MCF 10A (cell line): ENCODE data around the gene PSD2. TPM values are rescaled to one million over a fixed set of nuclear protein-coding genes. Genes with fewer than 3 reads are reported as not detected.

Experiments used
- BruUV-seq: library from RNA; stranded (reverse); fragments of 400-500 nt; replicated peaks from 2 replicates; lab custom pipeline; 2021; lab: Mats Ljungman, UMichigan
- CTCF ChIA-PET: fragments of 300-600 bp; sonication (Branson Sonifier 250); formaldehyde crosslinking; extraction: SDS; loops from one replicate; lab custom pipeline; 2021; ENCODE audit warnings: antibody characterized with exemption, inconsistent platforms; lab: Yijun Ruan, JAX
- POLR2A ChIA-PET: fragments of 300-600, 350-650 bp; sonication (Branson Sonifier 250); formaldehyde crosslinking; extraction: SDS; loops from one replicate; lab custom pipeline; 2020; ENCODE audit warnings: antibody characterized with exemption, inconsistent platforms; lab: Yijun Ruan, JAX
- DNase-seq: peaks from one replicate; pipeline ENCODE4 v3.0.0-alpha.2; 2018; ENCODE audit not compliant: unreplicated experiment
- H3K27ac Mint-ChIP-seq: one replicate; pipeline ENCODE4 v1.8.0; 2022; ENCODE audit warnings: mild to moderate bottlenecking, low read depth, mixed read lengths; ENCODE audit not compliant: unreplicated experiment
- H3K27me3 Mint-ChIP-seq: one replicate; pipeline ENCODE4 v1.8.0; 2022; ENCODE audit warnings: mixed read lengths; ENCODE audit not compliant: insufficient read depth, unreplicated experiment
- H3K36me3 Mint-ChIP-seq: one replicate; pipeline ENCODE4 v1.8.0; 2022; ENCODE audit warnings: mild to moderate bottlenecking, moderate library complexity, mixed read lengths; ENCODE audit not compliant: insufficient read depth, unreplicated experiment
- H3K4me1 Mint-ChIP-seq: one replicate; pipeline ENCODE4 v1.8.0; 2022; ENCODE audit warnings: mixed read lengths; ENCODE audit not compliant: insufficient read depth, unreplicated experiment
- H3K4me3 Mint-ChIP-seq: one replicate; pipeline ENCODE4 v1.8.0; 2022; ENCODE audit warnings: mild to moderate bottlenecking, moderate library complexity, mixed read lengths; ENCODE audit not compliant: unreplicated experiment
- H3K9me3 Mint-ChIP-seq: one replicate; pipeline ENCODE4 v1.8.0; 2022; ENCODE audit warnings: mixed read lengths; ENCODE audit not compliant: unreplicated experiment
- intact Hi-C: fragments of 100-400 bp; cut with micrococcal nuclease; formaldehyde crosslinking; loops from 2 replicates; pipeline ENCODE4 v1.14.1; 2022
- total RNA-seq: library from RNA; stranded (reverse); gene quantifications from 2 replicates; pipeline ENCODE4 v1.2.3, GENCODE V29; 2022
- TF ChIP-seq, protein P1 (sequence below): fragments of 200-600 bp; IDR thresholded peaks from one replicate; pipeline ENCODE4 v1.8.0; 2022; ENCODE audit warnings: antibody characterized with exemption, mild to moderate bottlenecking; ENCODE audit not compliant: unreplicated experiment

PSD2 gene
- total RNA-seq, 1 experiment from 2014 or later = not detected

DNA sequence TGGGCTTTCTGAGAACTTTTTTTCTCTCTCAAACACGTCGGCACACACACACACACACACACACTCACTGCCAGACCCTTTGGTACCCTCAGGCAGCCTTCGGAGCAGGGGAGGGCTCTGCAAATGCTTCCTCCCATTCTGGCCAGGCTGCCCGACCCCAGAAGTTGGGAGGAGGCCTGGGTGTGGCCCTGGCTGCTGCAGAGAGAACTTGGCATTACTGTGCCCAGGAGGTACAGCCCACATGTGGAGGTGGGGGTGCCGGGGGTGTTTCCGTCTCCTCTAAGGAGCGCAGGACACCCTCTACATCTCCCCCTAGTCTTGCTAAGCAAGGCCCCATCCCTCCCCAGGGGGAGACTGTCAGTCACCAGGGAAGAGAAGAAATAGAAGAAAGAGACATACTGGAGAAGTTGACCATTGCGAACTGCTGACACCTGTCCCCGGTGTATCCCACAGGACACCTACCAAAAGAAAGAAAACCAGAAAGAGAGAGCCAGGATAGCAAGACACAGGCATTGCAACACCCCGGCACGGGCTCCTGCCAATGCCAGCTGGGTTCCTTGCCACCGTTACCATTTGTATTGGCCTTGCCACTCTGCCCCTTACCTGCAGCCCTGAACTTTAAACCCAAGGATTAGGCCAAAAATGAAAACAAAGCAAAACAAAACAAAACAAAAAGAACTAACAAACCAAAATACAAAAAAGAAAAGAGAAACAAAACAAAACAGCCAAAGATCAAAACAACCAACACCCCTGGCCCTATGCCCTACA is 69.3 kb downstream of the PSD2 start:
- BruUV-seq = no TSS peak
- TF ChIP-seq, protein P1, sequence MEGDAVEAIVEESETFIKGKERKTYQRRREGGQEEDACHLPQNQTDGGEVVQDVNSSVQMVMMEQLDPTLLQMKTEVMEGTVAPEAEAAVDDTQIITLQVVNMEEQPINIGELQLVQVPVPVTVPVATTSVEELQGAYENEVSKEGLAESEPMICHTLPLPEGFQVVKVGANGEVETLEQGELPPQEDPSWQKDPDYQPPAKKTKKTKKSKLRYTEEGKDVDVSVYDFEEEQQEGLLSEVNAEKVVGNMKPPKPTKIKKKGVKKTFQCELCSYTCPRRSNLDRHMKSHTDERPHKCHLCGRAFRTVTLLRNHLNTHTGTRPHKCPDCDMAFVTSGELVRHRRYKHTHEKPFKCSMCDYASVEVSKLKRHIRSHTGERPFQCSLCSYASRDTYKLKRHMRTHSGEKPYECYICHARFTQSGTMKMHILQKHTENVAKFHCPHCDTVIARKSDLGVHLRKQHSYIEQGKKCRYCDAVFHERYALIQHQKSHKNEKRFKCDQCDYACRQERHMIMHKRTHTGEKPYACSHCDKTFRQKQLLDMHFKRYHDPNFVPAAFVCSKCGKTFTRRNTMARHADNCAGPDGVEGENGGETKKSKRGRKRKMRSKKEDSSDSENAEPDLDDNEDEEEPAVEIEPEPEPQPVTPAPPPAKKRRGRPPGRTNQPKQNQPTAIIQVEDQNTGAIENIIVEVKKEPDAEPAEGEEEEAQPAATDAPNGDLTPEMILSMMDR = no peak
- intact Hi-C loops = loop anchor here (1.0 to 5.0 kb wide), 3 partner anchors 78 to 292 kb away; no protein-coding TSS in a partner anchor
- no peaks in the 10 kb centered on the region for H3K9me3 Mint-ChIP-seq
- DNase-seq = no peak
- no peak overlapping the region for H3K27ac Mint-ChIP-seq
- ChIA-PET POLR2A (interaction anchor here (1.1 kb wide), 1 partner anchor 77 kb away, joined by 3 read pairs; no protein-coding TSS in a partner anchor), CTCF (interaction anchor here (0.6 to 15.0 kb wide), 40 partner anchors 8 to 1985 kb away, joined by 3 to 292 read pairs (median 4); no protein-coding TSS in a partner anchor)
- peaks cover 22% of the 10 kb centered on the region for H3K27me3 Mint-ChIP-seq
- H3K4me3 Mint-ChIP-seq = no peak overlapping the region
- H3K36me3 Mint-ChIP-seq = no peaks in the 10 kb centered on the region
- no peaks in the 10 kb centered on the region for H3K4me1 Mint-ChIP-seq

DNA sequence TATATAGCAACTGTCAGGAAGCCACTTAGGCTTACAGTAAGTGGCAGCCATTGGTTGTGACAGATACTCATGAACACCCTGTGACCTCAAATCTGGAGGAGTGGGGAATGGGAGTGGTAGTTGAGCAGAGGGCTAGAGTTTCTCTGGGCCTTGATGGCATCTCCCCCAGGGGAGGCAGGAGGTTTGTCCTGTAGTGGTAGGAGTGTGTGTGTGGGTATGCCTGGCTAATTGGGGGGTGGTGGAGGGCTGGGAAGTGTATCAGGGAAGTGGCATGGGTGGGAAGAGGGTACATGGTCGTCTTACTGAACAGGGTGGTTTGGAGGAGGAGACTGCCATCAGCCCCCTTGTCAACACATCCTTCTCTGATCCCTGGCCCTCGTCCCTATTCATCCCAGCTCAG is 71.5 kb downstream of the PSD2 start:
- Mint-ChIP-seq H3K4me3 (no peak overlapping the region), H3K4me1 (no peaks in the 10 kb centered on the region), H3K27me3 (peaks cover 22% of the 10 kb centered on the region), H3K27ac (no peak overlapping the region), H3K9me3 (no peaks in the 10 kb centered on the region), H3K36me3 (no peaks in the 10 kb centered on the region)
- ChIA-PET CTCF (interaction anchor here (0.6 to 15.0 kb wide), 8 partner anchors 10 to 599 kb away, joined by 3 to 292 read pairs (median 4); no protein-coding TSS in a partner anchor), POLR2A (interaction anchor here (1.0 kb wide), 1 partner anchor 102 kb away, joined by 5 read pairs; no protein-coding TSS in a partner anchor)
- BruUV-seq = no TSS peak
- TF ChIP-seq, protein P1 = no peak
- intact Hi-C loops = no loop called here
- no peak for DNase-seq

DNA sequence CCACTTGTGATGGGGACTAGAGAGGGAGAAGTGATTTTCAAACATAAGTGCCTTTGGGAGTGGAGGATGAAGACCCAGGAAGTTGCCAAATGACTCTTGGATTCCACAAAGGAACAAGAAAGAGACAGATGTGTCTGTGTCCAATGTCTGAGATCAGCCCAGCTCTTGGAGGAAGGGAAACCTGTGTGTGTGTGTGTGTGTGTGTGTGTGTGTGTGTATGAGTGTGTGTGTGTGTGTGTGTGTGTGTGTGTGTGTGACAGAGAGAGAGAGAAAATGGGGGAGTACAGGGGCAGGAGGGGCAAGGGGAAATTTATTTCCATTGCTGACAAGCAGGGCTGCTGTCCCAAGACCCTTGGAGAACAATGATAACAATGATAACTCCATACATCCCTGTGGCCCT is 72.0 kb downstream of the PSD2 start:
- H3K27ac Mint-ChIP-seq = no peak overlapping the region
- H3K4me3 Mint-ChIP-seq = no peak overlapping the region
- CTCF ChIA-PET = interaction anchor here (0.7 to 15.0 kb wide), 4 partner anchors 10 to 101 kb away, joined by 3 to 292 read pairs (median 145); no protein-coding TSS in a partner anchor
- H3K27me3 Mint-ChIP-seq = peaks cover 22% of the 10 kb centered on the region
- no TSS peak for BruUV-seq
- TF ChIP-seq, protein P1 = no peak
- no peaks in the 10 kb centered on the region for H3K4me1 Mint-ChIP-seq
- no peak for DNase-seq
- intact Hi-C loops = no loop called here
- no peaks in the 10 kb centered on the region for H3K9me3 Mint-ChIP-seq
- no peaks in the 10 kb centered on the region for H3K36me3 Mint-ChIP-seq
- POLR2A ChIA-PET = interaction anchor here (1.0 kb wide), 1 partner anchor 102 kb away, joined by 5 read pairs; no protein-coding TSS in a partner anchor
